H9 (cell line): ENCODE results near the gene UCK1. TPM values are rescaled to one million over a fixed set of nuclear protein-coding genes. Genes with fewer than 3 reads are reported as not detected.

Source experiments
- DNase-seq: peaks from one replicate; pipeline ENCODE4 v3.0.0-alpha.2; 2017
- H2AFZ ChIP-seq: one replicate; pipeline ENCODE4 v1.6.1; 2013; ENCODE audit warnings: mild to moderate bottlenecking, low read length, control low read depth, moderate library complexity
- H2AK5ac ChIP-seq: 2 replicates; pipeline ENCODE4 v1.6.1; 2013; ENCODE audit warnings: low read length, control low read depth, mixed read lengths; ENCODE audit not compliant: insufficient read length
- H2BK120ac ChIP-seq: one replicate; pipeline ENCODE4 v1.6.1; 2013; ENCODE audit warnings: low read depth, mild to moderate bottlenecking, low read length, control low read depth, inconsistent platforms; ENCODE audit not compliant: poor library complexity, severe bottlenecking
- H2BK12ac ChIP-seq: 2 replicates; pipeline ENCODE4 v1.6.1; 2013; ENCODE audit warnings: low read length, control low read depth, mixed read lengths, low read depth; ENCODE audit not compliant: insufficient read length
- H2BK15ac ChIP-seq: 2 replicates; pipeline ENCODE4 v1.6.1; 2013; ENCODE audit warnings: low read depth, low read length, control low read depth
- H2BK20ac ChIP-seq: one replicate; pipeline ENCODE4 v1.6.1; 2013; ENCODE audit warnings: low read depth, mild to moderate bottlenecking, low read length, control low read depth, inconsistent platforms; ENCODE audit not compliant: poor library complexity, severe bottlenecking
- H2BK5ac ChIP-seq: 2 replicates; pipeline ENCODE4 v1.6.1; 2013; ENCODE audit warnings: low read length, control low read depth, mixed read lengths; ENCODE audit not compliant: insufficient read length
- H3K14ac ChIP-seq: 2 replicates; pipeline ENCODE4 v1.6.1; 2013; ENCODE audit warnings: low read length, control low read depth; ENCODE audit not compliant: insufficient read depth
- H3K18ac ChIP-seq: 2 replicates; pipeline ENCODE4 v1.6.1; 2013; ENCODE audit warnings: low read depth, mild to moderate bottlenecking, mixed read lengths, low read length, control low read depth; ENCODE audit not compliant: insufficient read length
- H3K23ac ChIP-seq: 2 replicates; pipeline ENCODE4 v1.6.1; 2013; ENCODE audit warnings: low read length, control low read depth, mixed read lengths, low read depth; ENCODE audit not compliant: insufficient read length
- H3K23me2 ChIP-seq: 2 replicates; pipeline ENCODE4 v1.6.1; 2013; ENCODE audit warnings: low read depth, mild to moderate bottlenecking, mixed read lengths, low read length, control low read depth; ENCODE audit not compliant: insufficient read length, poor library complexity, severe bottlenecking
- H3K27ac ChIP-seq: 2 replicates; pipeline ENCODE4 v1.5.1; 2013; ENCODE audit warnings: low read length, control low read depth, mixed read lengths, low read depth; ENCODE audit not compliant: insufficient read length
- H3K27me3 ChIP-seq: 2 replicates; pipeline ENCODE4 v1.6.1; 2013; ENCODE audit warnings: low read length, control low read depth, inconsistent platforms; ENCODE audit not compliant: insufficient read depth
- H3K4ac ChIP-seq: 2 replicates; pipeline ENCODE4 v1.6.1; 2013; ENCODE audit warnings: low read depth, mild to moderate bottlenecking, control low read depth, inconsistent platforms, low read length, moderate library complexity
- H3K4me1 ChIP-seq: 2 replicates; pipeline ENCODE4 v1.6.1; 2013; ENCODE audit warnings: low read length, control low read depth, inconsistent platforms; ENCODE audit not compliant: insufficient read depth
- H3K4me2 ChIP-seq: 2 replicates; pipeline ENCODE4 v1.6.1; 2013; ENCODE audit warnings: low read length, control low read depth, mixed read lengths; ENCODE audit not compliant: insufficient read length, insufficient read depth
- H3K56ac ChIP-seq: 2 replicates; pipeline ENCODE4 v1.6.1; 2013; ENCODE audit warnings: low read depth, mild to moderate bottlenecking, mixed read lengths, low read length, control low read depth; ENCODE audit not compliant: insufficient read length
- H3K79me1 ChIP-seq: 2 replicates; pipeline ENCODE4 v1.6.1; 2013; ENCODE audit warnings: low read depth, mild to moderate bottlenecking, moderate library complexity, low read length, control low read depth, inconsistent platforms; ENCODE audit not compliant: insufficient read depth, poor library complexity, severe bottlenecking
- H3K79me2 ChIP-seq: 2 replicates; pipeline ENCODE4 v1.6.1; 2013; ENCODE audit warnings: low read length, control low read depth, inconsistent platforms; ENCODE audit not compliant: insufficient read depth
- H3K9ac ChIP-seq: 2 replicates; pipeline ENCODE4 v1.6.1; 2013; ENCODE audit warnings: low read length, control low read depth, mixed read lengths; ENCODE audit not compliant: insufficient read length; ENCODE audit errors: extremely low read depth
- H3K9me3 ChIP-seq: one replicate; pipeline ENCODE4 v1.6.1; 2013; ENCODE audit warnings: low read depth, low read length, inconsistent platforms; ENCODE audit not compliant: control insufficient read depth
- H3T11ph ChIP-seq: one replicate; pipeline ENCODE4 v1.6.1; 2013; ENCODE audit warnings: mild to moderate bottlenecking, low read length, control low read depth, inconsistent platforms
- H4K20me1 ChIP-seq: one replicate; pipeline ENCODE4 v1.6.1; 2013; ENCODE audit not compliant: control insufficient read depth, insufficient read length, insufficient read depth
- H4K5ac ChIP-seq: 2 replicates; pipeline ENCODE4 v1.6.1; 2013; ENCODE audit warnings: low read depth, mild to moderate bottlenecking, mixed read lengths, low read length, control low read depth; ENCODE audit not compliant: insufficient read length
- H4K8ac ChIP-seq: replicated peaks from 2 replicates; pipeline ENCODE4 v1.6.1; 2013; ENCODE audit warnings: low read length, control low read depth, mixed read lengths, low read depth; ENCODE audit not compliant: insufficient read length
- H4K91ac ChIP-seq: 2 replicates; pipeline ENCODE4 v1.6.1; 2013; ENCODE audit warnings: low read depth, mild to moderate bottlenecking, moderate library complexity, mixed read lengths, low read length, control low read depth; ENCODE audit not compliant: insufficient read length
- H3K27ac Mint-ChIP-seq, 3 experiments: 2 replicates in 2 of 3; 3 replicates in 1 of 3; pipeline ENCODE4 v1.8.0; 2020 to 2021; ENCODE audit warnings: mixed read lengths in 3 of 3, mild to moderate bottlenecking in 1 of 3, moderate library complexity in 1 of 3
- H3K27me3 Mint-ChIP-seq: 2 replicates; pipeline ENCODE4 v1.8.0; 2021; ENCODE audit warnings: low read depth, mild to moderate bottlenecking, moderate library complexity, mixed read lengths
- H3K36me3 Mint-ChIP-seq, 3 experiments: 2 replicates in 2 of 3; 3 replicates in 1 of 3; pipeline ENCODE4 v1.8.0; 2020 to 2021; ENCODE audit warnings: low read depth in 3 of 3, mixed read lengths in 3 of 3; ENCODE audit not compliant: insufficient read depth in 1 of 3
- H3K4me1 Mint-ChIP-seq, 2 experiments: 2 replicates each; pipeline ENCODE4 v1.8.0; 2020; ENCODE audit warnings: mixed read lengths in 2 of 2
- H3K4me3 Mint-ChIP-seq, 2 experiments: 2 replicates in 1 of 2; 3 replicates in 1 of 2; pipeline ENCODE4 v1.8.0; 2020 to 2021; ENCODE audit warnings: mild to moderate bottlenecking in 2 of 2, mixed read lengths in 2 of 2, moderate library complexity in 1 of 2
- H3K9me3 Mint-ChIP-seq, 2 experiments: 2 replicates in 1 of 2; 3 replicates in 1 of 2; pipeline ENCODE4 v1.8.0; 2020; ENCODE audit warnings: mild to moderate bottlenecking in 2 of 2, mixed read lengths in 2 of 2, moderate library complexity in 1 of 2
- WGBS: extraction: QIAGEN DNeasy Blood & Tissue Kit; methylation state at CpG from one replicate; pipeline ENCODE4 v1.1.7; 2013; ENCODE audit warnings: missing lambda C conversion rate, low lambda C conversion rate, mixed read lengths; ENCODE audit not compliant: insufficient read length; ENCODE audit errors: extremely low coverage; 5-methylcytosine and 5-hydroxymethylcytosine counted together
- total RNA-seq: library from RNA; stranded (reverse); gene quantifications from 2 replicates; pipeline ENCODE4 v1.2.1, GENCODE V29; 2021
- TF ChIP-seq, protein P1 (sequence below): fragments of 200-600 bp; sonication (generic); conservative IDR thresholded peaks from 3 replicates; pipeline ENCODE4 v1.8.0; 2021; ENCODE audit warnings: antibody characterized with exemption, mild to moderate bottlenecking

The UCK1 gene
- total RNA-seq, 1 experiment from 2014 or later: 54.2 TPM

GRCh38 chr9:131478911-131479310 is 52.2 kb downstream of the UCK1 start:
- H3K79me1 ChIP-seq: no peaks in the 10 kb centered on the region
- no peaks in the 10 kb centered on the region for H3K23me2 ChIP-seq
- no peak overlapping the region for H2AFZ ChIP-seq
- no peak overlapping the region for H3K4me3 Mint-ChIP-seq
- no CpG with 5 or more reads among the region's 10 CpGs for WGBS
- no peak overlapping the region for H3K27ac ChIP-seq
- no peak overlapping the region for H3K18ac ChIP-seq
- H3K27me3 ChIP-seq: no peaks in the 10 kb centered on the region
- no peak overlapping the region for H4K5ac ChIP-seq
- no peaks in the 10 kb centered on the region for H3K9me3 ChIP-seq
- H3K23ac ChIP-seq: no peak overlapping the region
- peak overlapping the region; percentile 60 to 94 (median 84); a peak in 4 of 7 replicates for H3K27ac Mint-ChIP-seq
- H2BK12ac ChIP-seq: no peak overlapping the region
- H3K36me3 Mint-ChIP-seq: peaks cover 68 to 95% (median 94%) of the 10 kb centered on the region in 3 experiments
- H3K4ac ChIP-seq: no peak overlapping the region
- H3K4me1 ChIP-seq: no peaks in the 10 kb centered on the region
- H4K20me1 ChIP-seq: no peaks in the 10 kb centered on the region
- H3T11ph ChIP-seq: no peak overlapping the region
- H4K8ac ChIP-seq: no peak overlapping the region
- H3K9me3 Mint-ChIP-seq: no peaks in the 10 kb centered on the region
- H2BK15ac ChIP-seq: no peak overlapping the region
- H3K27me3 Mint-ChIP-seq: peaks cover 2% of the 10 kb centered on the region; the same call in 1 of the 2 replicates
- H3K79me2 ChIP-seq: no peaks in the 10 kb centered on the region
- no peak overlapping the region for H2AK5ac ChIP-seq
- H4K91ac ChIP-seq: no peak overlapping the region
- no peak overlapping the region for H2BK20ac ChIP-seq
- TF ChIP-seq, protein P1, sequence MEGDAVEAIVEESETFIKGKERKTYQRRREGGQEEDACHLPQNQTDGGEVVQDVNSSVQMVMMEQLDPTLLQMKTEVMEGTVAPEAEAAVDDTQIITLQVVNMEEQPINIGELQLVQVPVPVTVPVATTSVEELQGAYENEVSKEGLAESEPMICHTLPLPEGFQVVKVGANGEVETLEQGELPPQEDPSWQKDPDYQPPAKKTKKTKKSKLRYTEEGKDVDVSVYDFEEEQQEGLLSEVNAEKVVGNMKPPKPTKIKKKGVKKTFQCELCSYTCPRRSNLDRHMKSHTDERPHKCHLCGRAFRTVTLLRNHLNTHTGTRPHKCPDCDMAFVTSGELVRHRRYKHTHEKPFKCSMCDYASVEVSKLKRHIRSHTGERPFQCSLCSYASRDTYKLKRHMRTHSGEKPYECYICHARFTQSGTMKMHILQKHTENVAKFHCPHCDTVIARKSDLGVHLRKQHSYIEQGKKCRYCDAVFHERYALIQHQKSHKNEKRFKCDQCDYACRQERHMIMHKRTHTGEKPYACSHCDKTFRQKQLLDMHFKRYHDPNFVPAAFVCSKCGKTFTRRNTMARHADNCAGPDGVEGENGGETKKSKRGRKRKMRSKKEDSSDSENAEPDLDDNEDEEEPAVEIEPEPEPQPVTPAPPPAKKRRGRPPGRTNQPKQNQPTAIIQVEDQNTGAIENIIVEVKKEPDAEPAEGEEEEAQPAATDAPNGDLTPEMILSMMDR: no peak
- H3K14ac ChIP-seq: no peak overlapping the region
- no peak overlapping the region for H2BK120ac ChIP-seq
- H3K4me2 ChIP-seq: no peak overlapping the region
- H3K4me1 Mint-ChIP-seq: peaks cover 0 to 3% of the 10 kb centered on the region in 2 experiments; a peak in 1 of 4 replicates
- no peak for DNase-seq
- H3K9ac ChIP-seq: no peak overlapping the region
- H3K56ac ChIP-seq: no peak overlapping the region
- no peak overlapping the region for H2BK5ac ChIP-seq
